Amygdala (tissue), 56 donors: ENCODE measurements around the gene HYAL2.
A peak's percentile ranks its signal among the peaks of the same experiment; 100 is the strongest.

Experiments used
- DNase-seq, 56 donors: peaks; one replicate each; lab custom pipeline; 2025; lab: John Stamatoyannopoulos, UW

Gene HYAL2

GRCh38 chr3:50351323-50351697, 28.8 kb upstream of the HYAL2 start:
- peak in 1 of 56 donors; percentile 42 for DNase-seq

- DNase-seq, result peak; percentile 81 to 99 (median 97)
These were observed 28.2 kb upstream of the HYAL2 start, which contains the start of the genes CYB561D2 and NPRL2 for GRCh38 chr3:50350527-50351322. Gene CYB561D2 (plus strand): TSS chr3:50350862. CDS start chr3:50351434, 572 bp downstream. Gene NPRL2 (minus strand): TSS chr3:50350775. CDS start chr3:50350652, 123 bp downstream.

GRCh38 chr3:50350213-50350526, 27.6 kb upstream of the HYAL2 start:
- no peak for DNase-seq

- peak in 41 of 56 donors; percentile 8 to 79 (median 38) for DNase-seq
These were observed 24.8 kb upstream of the HYAL2 start for GRCh38 chr3:50347187-50347813.

GRCh38 chr3:50345586-50346234, 23.2 kb upstream of the HYAL2 start, which contains the start of gene ZMYND10:
Gene ZMYND10 (minus strand): TSS chr3:50345732. CDS start chr3:50345579, 153 bp downstream.
- DNase-seq, result peak in 27 of 56 donors; percentile 3 to 59 (median 22)

GRCh38 chr3:50345008-50345407, 22.5 kb upstream of the HYAL2 start:
- DNase-seq, result no peak

- no peak for DNase-seq
These were observed 20.5 kb upstream of the HYAL2 start for GRCh38 chr3:50342813-50343633.

GRCh38 chr3:50341996-50342650, 19.6 kb upstream of the HYAL2 start:
- DNase-seq, result no peak

- no peak for DNase-seq
These were observed 19.0 kb upstream of the HYAL2 start for GRCh38 chr3:50341537-50341936.

GRCh38 chr3:50340448-50341329, 18.1 kb upstream of the HYAL2 start, which contains the start of gene RASSF1:
Gene RASSF1 (minus strand): TSS chr3:50340836. CDS start chr3:50340805, 31 bp downstream.
- DNase-seq, result peak in 4 of 56 donors; percentile 21 to 33 (median 26)

- no peak for DNase-seq
These were observed 17.6 kb upstream of the HYAL2 start for GRCh38 chr3:50340147-50340447.

GRCh38 chr3:50339485-50340146, 17.1 kb upstream of the HYAL2 start:
- DNase-seq, result no peak

- DNase-seq, result no peak
These were observed 16.4 kb upstream of the HYAL2 start for GRCh38 chr3:50338965-50339364.

GRCh38 chr3:50337175-50337861, 14.8 kb upstream of the HYAL2 start:
- DNase-seq, result peak; percentile 30 to 99 (median 96)

- no peak for DNase-seq
These were observed 14.1 kb upstream of the HYAL2 start for GRCh38 chr3:50336452-50337174.

GRCh38 chr3:50334339-50335075, 12.0 kb upstream of the HYAL2 start:
- DNase-seq, result no peak
